NCI-H146 (cell line): ENCODE results near the gene GNA14.
"Not testable (repeated sequence)": the region's sequence is repeated elsewhere in the genome, so short reads cannot be mapped to it uniquely, and the experiment has no call there.

Source experiments
- DNase-seq: peaks from one replicate; lab custom pipeline; 2025; lab: John Stamatoyannopoulos, UW

The GNA14 gene

GRCh38 chr9:77534376-77535057, 113.6 kb downstream of the GNA14 start:
- no peak for DNase-seq

GRCh38 chr9:77533671-77534070, 114.5 kb downstream of the GNA14 start:
- no peak for DNase-seq

GRCh38 chr9:77532607-77533006, 115.5 kb downstream of the GNA14 start:
- DNase-seq, result no peak

GRCh38 chr9:77531400-77531799, 116.7 kb downstream of the GNA14 start:
- DNase-seq, result no peak

GRCh38 chr9:77523891-77524290, 124.2 kb downstream of the GNA14 start:
- no peak for DNase-seq

- no peak for DNase-seq
Observed at GRCh38 chr9:77521091-77521490, 127.0 kb downstream of the GNA14 start.

- DNase-seq, result no peak
Observed at GRCh38 chr9:77518688-77519087, 129.4 kb downstream of the GNA14 start.

GRCh38 chr9:77516781-77517180, 131.3 kb downstream of the GNA14 start:
- no peak for DNase-seq

- no peak for DNase-seq
Observed at GRCh38 chr9:77514886-77515711, 133.0 kb downstream of the GNA14 start.

- DNase-seq, result no peak
Observed at GRCh38 chr9:77513457-77513856, 134.7 kb downstream of the GNA14 start.

GRCh38 chr9:77512876-77513275, 135.2 kb downstream of the GNA14 start:
- peak; percentile 22 for DNase-seq

GRCh38 chr9:77511525-77511924, 136.6 kb downstream of the GNA14 start:
- no peak for DNase-seq

GRCh38 chr9:77510666-77511065, 137.5 kb downstream of the GNA14 start:
- DNase-seq, result no peak

GRCh38 chr9:77508396-77508795, 139.7 kb downstream of the GNA14 start:
- DNase-seq, result no peak

GRCh38 chr9:77507212-77507961, 140.7 kb downstream of the GNA14 start:
- DNase-seq, result no peak

GRCh38 chr9:77505232-77505631, 142.9 kb downstream of the GNA14 start:
- DNase-seq, result no peak

- no peak for DNase-seq
Observed at GRCh38 chr9:77502568-77502967, 145.6 kb downstream of the GNA14 start.

GRCh38 chr9:77498891-77499290, 149.2 kb downstream of the GNA14 start:
- DNase-seq, result no peak

- no peak for DNase-seq
Observed at GRCh38 chr9:77497322-77498198, 150.6 kb downstream of the GNA14 start.

- DNase-seq, result no peak
Observed at GRCh38 chr9:77495834-77496671, 152.1 kb downstream of the GNA14 start.

- not testable (repeated sequence) for DNase-seq
Observed at GRCh38 chr9:77490279-77490678, 157.8 kb downstream of the GNA14 start.
